HepG2 (cell line): ENCODE results near the gene MECR. TPM values are rescaled to one million over a fixed set of nuclear protein-coding genes. Genes with fewer than 3 reads are reported as not detected.

Experiments used
- FOXM1 ChIP-seq: sonication (generic); formaldehyde crosslinking; IDR thresholded peaks from 2 replicates; pipeline ENCODE4 v1.5.0; 2020; ENCODE audit warnings: missing genetic modification reagents
- HCFC1 ChIP-seq: fragments of 150-350 bp; IDR thresholded peaks from 2 replicates; pipeline ENCODE4 v1.6.1; 2014; ENCODE audit warnings: low read depth, low read length
- MED13 ChIP-seq: sonication (generic); formaldehyde crosslinking; IDR thresholded peaks from 2 replicates; pipeline ENCODE4 v1.5.0; 2020; ENCODE audit warnings: missing genetic modification reagents
- MIER2 ChIP-seq: IDR thresholded peaks from 2 replicates; pipeline ENCODE4 v1.6.1; 2016; ENCODE audit warnings: missing biosample characterization, missing genetic modification reagents
- TAF1 ChIP-seq: sonication (generic); formaldehyde crosslinking; IDR thresholded peaks from 2 replicates; pipeline ENCODE4 v1.4.0; 2020; ENCODE audit warnings: missing genetic modification reagents
- ZNF75D ChIP-seq: sonication (generic); formaldehyde crosslinking; IDR thresholded peaks from 2 replicates; pipeline ENCODE4 v1.8.1; 2023; ENCODE audit warnings: missing genetic modification reagents, mild to moderate bottlenecking, borderline replicate concordance
- polyA plus RNA-seq, 8 experiments: library from polyadenylated mRNA; depleted of rRNA in 3 of 8; stranded (reverse) in 7 of 8; unstranded in 1 of 8; fragments of >200 nt; fragmentation: Illumina TruSeq in 4 of 8; extraction: Trizol in 4 of 8; gene quantifications; 2 replicates each; pipeline versions ENCODE4 v1.2.1 to v1.2.3, GENCODE V29; 2011 to 2016; ENCODE audit warnings: low read depth in 4 of 8, missing spikeins in 1 of 8, mixed read lengths in 1 of 8; ENCODE audit not compliant: insufficient read depth in 1 of 8
- total RNA-seq, 5 experiments: library from RNA; depleted of rRNA; stranded (reverse); fragments of >200 nt; fragmentation: Illumina TruSeq; extraction: Trizol; gene quantifications; 2 replicates each; pipeline ENCODE4 v1.2.3, GENCODE V29; 2016; ENCODE audit warnings: low read depth in 1 of 5
- TF ChIP-seq, protein P1 (sequence below): sonication (generic); formaldehyde crosslinking; IDR thresholded peaks from 2 replicates; pipeline ENCODE4 v1.4.0; 2020; ENCODE audit warnings: mild to moderate bottlenecking, missing genetic modification reagents
- TF ChIP-seq, protein P2 (sequence below): sonication (generic); formaldehyde crosslinking; IDR thresholded peaks from 2 replicates; pipeline ENCODE4 v1.5.0; 2020; ENCODE audit warnings: missing genetic modification reagents
- TF ChIP-seq, protein P3 (sequence below): IDR thresholded peaks from 2 replicates; pipeline ENCODE4 v1.6.1; 2018; ENCODE audit warnings: missing genetic modification reagents, mild to moderate bottlenecking, missing compliant biosample characterization
- TF ChIP-seq, protein P4 (sequence below): sonication (generic); formaldehyde crosslinking; IDR thresholded peaks from 2 replicates; pipeline ENCODE4 v1.5.0; 2020; ENCODE audit warnings: mild to moderate bottlenecking, missing genetic modification reagents
- TF ChIP-seq, protein P5 (sequence below): sonication (generic); formaldehyde crosslinking; IDR thresholded peaks from 2 replicates; pipeline ENCODE4 v1.4.0; 2020; ENCODE audit warnings: missing genetic modification reagents, mild to moderate bottlenecking, borderline replicate concordance
- TF ChIP-seq, protein P6 (sequence below): sonication (generic); formaldehyde crosslinking; IDR thresholded peaks from 2 replicates; pipeline ENCODE4 v1.8.0; 2022; ENCODE audit warnings: mild to moderate bottlenecking, missing genetic modification reagents, moderate library complexity
- TF ChIP-seq, protein P7 (sequence below): sonication (generic); formaldehyde crosslinking; IDR thresholded peaks from 2 replicates; pipeline ENCODE4 v1.5.1; 2020; ENCODE audit warnings: missing genetic modification reagents, mild to moderate bottlenecking, borderline replicate concordance
- TF ChIP-seq, protein P8 (sequence below): sonication (generic); formaldehyde crosslinking; IDR thresholded peaks from 2 replicates; pipeline ENCODE4 v1.4.0; 2020; ENCODE audit warnings: mild to moderate bottlenecking, low read depth, missing genetic modification reagents
- TF ChIP-seq, protein P9 (sequence below): sonication (generic); formaldehyde crosslinking; IDR thresholded peaks from 2 replicates; pipeline ENCODE4 v1.5.1; 2020; ENCODE audit warnings: mild to moderate bottlenecking, missing genetic modification reagents, borderline replicate concordance

The MECR gene
- total and polyA plus RNA-seq, 2 of the 13 experiments (the other 11 are each of a cell fraction or from before 2014, with no cell fraction given) = 18.8 to 24.9 TPM

DNA sequence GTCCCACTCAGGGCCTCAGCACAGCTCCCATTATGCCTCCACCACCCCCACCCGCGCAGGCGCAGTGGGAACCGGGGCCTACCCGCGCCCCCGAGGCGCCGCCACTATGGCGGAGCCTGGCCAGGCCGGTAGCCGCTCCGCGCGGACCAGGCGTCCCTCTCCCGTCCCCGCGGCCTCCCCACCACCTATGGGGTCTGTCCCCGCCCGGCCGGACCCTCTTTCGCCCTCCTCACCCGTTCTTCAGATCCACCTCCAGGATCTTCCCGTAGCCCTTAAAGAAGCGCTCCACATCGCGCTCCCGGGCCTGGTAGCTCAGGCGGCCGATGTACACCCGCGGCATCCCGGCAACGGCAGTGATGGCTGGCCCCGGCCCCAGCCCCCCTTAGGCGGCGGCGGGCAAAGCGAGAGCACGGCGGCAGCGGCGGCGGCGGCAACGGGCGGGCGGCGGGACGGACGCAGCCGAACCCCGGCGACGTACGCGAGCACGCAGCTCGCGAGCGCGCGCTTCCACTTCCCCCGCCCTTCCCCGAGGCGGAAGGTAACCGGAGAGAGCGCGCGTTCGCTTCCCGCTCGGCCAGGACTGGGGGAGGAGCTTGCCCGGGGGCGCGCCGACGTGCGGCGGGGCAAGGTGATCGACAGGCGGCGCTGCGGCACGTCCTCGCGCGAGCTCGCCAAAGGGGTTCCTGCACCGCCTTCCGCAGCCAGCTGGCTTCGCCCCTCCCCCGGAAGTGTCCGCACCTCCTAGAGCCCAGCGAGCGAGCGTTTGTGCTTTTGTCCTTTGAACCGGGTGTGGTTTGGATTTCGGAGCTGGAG is 49.1 kb downstream of the MECR start, which contains the start of gene SRSF4 (continued):
- TF ChIP-seq, protein P1, sequence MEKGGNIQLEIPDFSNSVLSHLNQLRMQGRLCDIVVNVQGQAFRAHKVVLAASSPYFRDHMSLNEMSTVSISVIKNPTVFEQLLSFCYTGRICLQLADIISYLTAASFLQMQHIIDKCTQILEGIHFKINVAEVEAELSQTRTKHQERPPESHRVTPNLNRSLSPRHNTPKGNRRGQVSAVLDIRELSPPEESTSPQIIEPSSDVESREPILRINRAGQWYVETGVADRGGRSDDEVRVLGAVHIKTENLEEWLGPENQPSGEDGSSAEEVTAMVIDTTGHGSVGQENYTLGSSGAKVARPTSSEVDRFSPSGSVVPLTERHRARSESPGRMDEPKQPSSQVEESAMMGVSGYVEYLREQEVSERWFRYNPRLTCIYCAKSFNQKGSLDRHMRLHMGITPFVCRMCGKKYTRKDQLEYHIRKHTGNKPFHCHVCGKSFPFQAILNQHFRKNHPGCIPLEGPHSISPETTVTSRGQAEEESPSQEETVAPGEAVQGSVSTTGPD (CRISPR knock-in tag) = no peak
- TF ChIP-seq, protein P2, sequence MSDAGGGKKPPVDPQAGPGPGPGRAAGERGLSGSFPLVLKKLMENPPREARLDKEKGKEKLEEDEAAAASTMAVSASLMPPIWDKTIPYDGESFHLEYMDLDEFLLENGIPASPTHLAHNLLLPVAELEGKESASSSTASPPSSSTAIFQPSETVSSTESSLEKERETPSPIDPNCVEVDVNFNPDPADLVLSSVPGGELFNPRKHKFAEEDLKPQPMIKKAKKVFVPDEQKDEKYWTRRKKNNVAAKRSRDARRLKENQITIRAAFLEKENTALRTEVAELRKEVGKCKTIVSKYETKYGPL = no peak
- TF ChIP-seq HCFC1 = no peak
- TF ChIP-seq, protein P3, sequence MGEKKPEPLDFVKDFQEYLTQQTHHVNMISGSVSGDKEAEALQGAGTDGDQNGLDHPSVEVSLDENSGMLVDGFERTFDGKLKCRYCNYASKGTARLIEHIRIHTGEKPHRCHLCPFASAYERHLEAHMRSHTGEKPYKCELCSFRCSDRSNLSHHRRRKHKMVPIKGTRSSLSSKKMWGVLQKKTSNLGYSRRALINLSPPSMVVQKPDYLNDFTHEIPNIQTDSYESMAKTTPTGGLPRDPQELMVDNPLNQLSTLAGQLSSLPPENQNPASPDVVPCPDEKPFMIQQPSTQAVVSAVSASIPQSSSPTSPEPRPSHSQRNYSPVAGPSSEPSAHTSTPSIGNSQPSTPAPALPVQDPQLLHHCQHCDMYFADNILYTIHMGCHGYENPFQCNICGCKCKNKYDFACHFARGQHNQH (CRISPR knock-in tag) = no peak
- no peak for TF ChIP-seq MIER2 (CRISPR knock-in tag)
- TF ChIP-seq, protein P4, sequence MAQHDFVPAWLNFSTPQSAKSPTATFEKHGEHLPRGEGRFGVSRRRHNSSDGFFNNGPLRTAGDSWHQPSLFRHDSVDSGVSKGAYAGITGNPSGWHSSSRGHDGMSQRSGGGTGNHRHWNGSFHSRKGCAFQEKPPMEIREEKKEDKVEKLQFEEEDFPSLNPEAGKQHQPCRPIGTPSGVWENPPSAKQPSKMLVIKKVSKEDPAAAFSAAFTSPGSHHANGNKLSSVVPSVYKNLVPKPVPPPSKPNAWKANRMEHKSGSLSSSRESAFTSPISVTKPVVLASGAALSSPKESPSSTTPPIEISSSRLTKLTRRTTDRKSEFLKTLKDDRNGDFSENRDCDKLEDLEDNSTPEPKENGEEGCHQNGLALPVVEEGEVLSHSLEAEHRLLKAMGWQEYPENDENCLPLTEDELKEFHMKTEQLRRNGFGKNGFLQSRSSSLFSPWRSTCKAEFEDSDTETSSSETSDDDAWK (CRISPR knock-in tag) = no peak
- TF ChIP-seq, protein P5, sequence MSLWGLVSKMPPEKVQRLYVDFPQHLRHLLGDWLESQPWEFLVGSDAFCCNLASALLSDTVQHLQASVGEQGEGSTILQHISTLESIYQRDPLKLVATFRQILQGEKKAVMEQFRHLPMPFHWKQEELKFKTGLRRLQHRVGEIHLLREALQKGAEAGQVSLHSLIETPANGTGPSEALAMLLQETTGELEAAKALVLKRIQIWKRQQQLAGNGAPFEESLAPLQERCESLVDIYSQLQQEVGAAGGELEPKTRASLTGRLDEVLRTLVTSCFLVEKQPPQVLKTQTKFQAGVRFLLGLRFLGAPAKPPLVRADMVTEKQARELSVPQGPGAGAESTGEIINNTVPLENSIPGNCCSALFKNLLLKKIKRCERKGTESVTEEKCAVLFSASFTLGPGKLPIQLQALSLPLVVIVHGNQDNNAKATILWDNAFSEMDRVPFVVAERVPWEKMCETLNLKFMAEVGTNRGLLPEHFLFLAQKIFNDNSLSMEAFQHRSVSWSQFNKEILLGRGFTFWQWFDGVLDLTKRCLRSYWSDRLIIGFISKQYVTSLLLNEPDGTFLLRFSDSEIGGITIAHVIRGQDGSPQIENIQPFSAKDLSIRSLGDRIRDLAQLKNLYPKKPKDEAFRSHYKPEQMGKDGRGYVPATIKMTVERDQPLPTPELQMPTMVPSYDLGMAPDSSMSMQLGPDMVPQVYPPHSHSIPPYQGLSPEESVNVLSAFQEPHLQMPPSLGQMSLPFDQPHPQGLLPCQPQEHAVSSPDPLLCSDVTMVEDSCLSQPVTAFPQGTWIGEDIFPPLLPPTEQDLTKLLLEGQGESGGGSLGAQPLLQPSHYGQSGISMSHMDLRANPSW (CRISPR knock-in tag) = no peak
- no peak for TF ChIP-seq ZNF75D (CRISPR knock-in tag)
- TF ChIP-seq MED13 (CRISPR knock-in tag) = no peak; the same call in 1 of the 2 replicates
- TF ChIP-seq, protein P6, sequence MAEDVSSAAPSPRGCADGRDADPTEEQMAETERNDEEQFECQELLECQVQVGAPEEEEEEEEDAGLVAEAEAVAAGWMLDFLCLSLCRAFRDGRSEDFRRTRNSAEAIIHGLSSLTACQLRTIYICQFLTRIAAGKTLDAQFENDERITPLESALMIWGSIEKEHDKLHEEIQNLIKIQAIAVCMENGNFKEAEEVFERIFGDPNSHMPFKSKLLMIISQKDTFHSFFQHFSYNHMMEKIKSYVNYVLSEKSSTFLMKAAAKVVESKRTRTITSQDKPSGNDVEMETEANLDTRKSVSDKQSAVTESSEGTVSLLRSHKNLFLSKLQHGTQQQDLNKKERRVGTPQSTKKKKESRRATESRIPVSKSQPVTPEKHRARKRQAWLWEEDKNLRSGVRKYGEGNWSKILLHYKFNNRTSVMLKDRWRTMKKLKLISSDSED = peak; percentile 76; the same call in 1 of the 2 replicates
- TF ChIP-seq, protein P7, sequence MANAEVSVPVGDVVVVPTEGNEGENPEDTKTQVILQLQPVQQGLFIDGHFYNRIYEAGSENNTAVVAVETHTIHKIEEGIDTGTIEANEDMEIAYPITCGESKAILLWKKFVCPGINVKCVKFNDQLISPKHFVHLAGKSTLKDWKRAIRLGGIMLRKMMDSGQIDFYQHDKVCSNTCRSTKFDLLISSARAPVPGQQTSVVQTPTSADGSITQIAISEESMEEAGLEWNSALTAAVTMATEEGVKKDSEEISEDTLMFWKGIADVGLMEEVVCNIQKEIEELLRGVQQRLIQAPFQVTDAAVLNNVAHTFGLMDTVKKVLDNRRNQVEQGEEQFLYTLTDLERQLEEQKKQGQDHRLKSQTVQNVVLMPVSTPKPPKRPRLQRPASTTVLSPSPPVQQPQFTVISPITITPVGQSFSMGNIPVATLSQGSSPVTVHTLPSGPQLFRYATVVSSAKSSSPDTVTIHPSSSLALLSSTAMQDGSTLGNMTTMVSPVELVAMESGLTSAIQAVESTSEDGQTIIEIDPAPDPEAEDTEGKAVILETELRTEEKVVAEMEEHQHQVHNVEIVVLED (CRISPR knock-in tag) = peak; percentile 95
- peak; percentile 90 for TF ChIP-seq TAF1 (CRISPR knock-in tag)
- TF ChIP-seq, protein P8, sequence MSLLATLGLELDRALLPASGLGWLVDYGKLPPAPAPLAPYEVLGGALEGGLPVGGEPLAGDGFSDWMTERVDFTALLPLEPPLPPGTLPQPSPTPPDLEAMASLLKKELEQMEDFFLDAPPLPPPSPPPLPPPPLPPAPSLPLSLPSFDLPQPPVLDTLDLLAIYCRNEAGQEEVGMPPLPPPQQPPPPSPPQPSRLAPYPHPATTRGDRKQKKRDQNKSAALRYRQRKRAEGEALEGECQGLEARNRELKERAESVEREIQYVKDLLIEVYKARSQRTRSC (CRISPR knock-in tag) = no peak
- TF ChIP-seq, protein P9, sequence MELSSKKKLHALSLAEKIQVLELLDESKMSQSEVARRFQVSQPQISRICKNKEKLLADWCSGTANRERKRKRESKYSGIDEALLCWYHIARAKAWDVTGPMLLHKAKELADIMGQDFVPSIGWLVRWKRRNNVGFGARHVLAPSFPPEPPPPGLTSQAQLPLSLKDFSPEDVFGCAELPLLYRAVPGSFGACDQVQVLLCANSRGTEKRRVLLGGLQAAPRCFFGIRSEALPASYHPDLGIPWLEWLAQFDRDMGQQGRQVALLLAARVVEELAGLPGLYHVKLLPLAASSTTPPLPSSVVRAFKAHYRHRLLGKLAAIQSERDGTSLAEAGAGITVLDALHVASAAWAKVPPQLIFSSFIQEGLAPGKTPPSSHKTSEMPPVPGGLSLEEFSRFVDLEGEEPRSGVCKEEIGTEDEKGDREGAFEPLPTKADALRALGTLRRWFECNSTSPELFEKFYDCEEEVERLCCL (CRISPR knock-in tag) = no peak
- no peak for TF ChIP-seq FOXM1 (CRISPR knock-in tag)
